Measurements from ENCODE around the gene CNOT8. TPM values are rescaled to one million over a fixed set of nuclear protein-coding genes. Genes with fewer than 3 reads are reported as not detected.

Gene CNOT8
- total and polyA plus RNA-seq, 9 of the 15 experiments (the other 6 are each of a cell fraction or from before 2014, with no cell fraction given), result 15.2 to 68.9 (median 52.1) TPM

GRCh38 chr5:154857530-154858296 lies 714 bp upstream of the CNOT8 start (continued):
- TF ChIP-seq ZBTB9 (CRISPR knock-in tag; IDR thresholded peaks at IDR 0.05), result no peak
- no peak for TF ChIP-seq ZC3H4 (CRISPR knock-in tag; IDR thresholded peaks at IDR 0.05; ENCODE audit: borderline replicate concordance)
- TF ChIP-seq HDAC6 (IDR thresholded peaks at IDR 0.05; ENCODE audit: low read depth, low read length), result no peak
- no peak for TF ChIP-seq TCF3 (CRISPR knock-in tag; IDR thresholded peaks at IDR 0.05)
- TF ChIP-seq FOXJ2 (tag; IDR thresholded peaks at IDR 0.05), result 0 out of 2 replicates have a peak, but pooled peaks have one; percentile 60
- TF ChIP-seq EHMT2 (IDR thresholded peaks at IDR 0.05), result no peak
- no peak for TF ChIP-seq PYGO2 (tag; IDR thresholded peaks at IDR 0.05)
- no peak for TF ChIP-seq CHD4 (IDR thresholded peaks at IDR 0.05; ENCODE audit: insufficient read depth, insufficient replicate concordance, low read depth, low read length, poor library complexity, severe bottlenecking)
- TF ChIP-seq, protein P1, sequence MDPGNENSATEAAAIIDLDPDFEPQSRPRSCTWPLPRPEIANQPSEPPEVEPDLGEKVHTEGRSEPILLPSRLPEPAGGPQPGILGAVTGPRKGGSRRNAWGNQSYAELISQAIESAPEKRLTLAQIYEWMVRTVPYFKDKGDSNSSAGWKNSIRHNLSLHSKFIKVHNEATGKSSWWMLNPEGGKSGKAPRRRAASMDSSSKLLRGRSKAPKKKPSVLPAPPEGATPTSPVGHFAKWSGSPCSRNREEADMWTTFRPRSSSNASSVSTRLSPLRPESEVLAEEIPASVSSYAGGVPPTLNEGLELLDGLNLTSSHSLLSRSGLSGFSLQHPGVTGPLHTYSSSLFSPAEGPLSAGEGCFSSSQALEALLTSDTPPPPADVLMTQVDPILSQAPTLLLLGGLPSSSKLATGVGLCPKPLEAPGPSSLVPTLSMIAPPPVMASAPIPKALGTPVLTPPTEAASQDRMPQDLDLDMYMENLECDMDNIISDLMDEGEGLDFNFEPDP (CRISPR knock-in tag; IDR thresholded peaks at IDR 0.05), result no peak
- TF ChIP-seq GTF2F1 (IDR thresholded peaks at IDR 0.05; ENCODE audit: low read depth, low read length), result no peak
- no peak for TF ChIP-seq MECOM (CRISPR knock-in tag; IDR thresholded peaks at IDR 0.05)
- no peak for TF ChIP-seq ZC3H8 (IDR thresholded peaks at IDR 0.05)
- TF ChIP-seq ZBTB7A (IDR thresholded peaks at IDR 0.05; ENCODE audit: borderline replicate concordance, control insufficient read depth, low read depth, low read length), result peak; percentile 41; the same call in 1 of the 2 replicates
- TF ChIP-seq ZNF609 (CRISPR knock-in tag; IDR thresholded peaks at IDR 0.05; ENCODE audit: borderline replicate concordance), result no peak
- TF ChIP-seq ZNF436 (CRISPR knock-in tag; IDR thresholded peaks at IDR 0.05), result no peak
- TF ChIP-seq RHOXF2B (CRISPR knock-in tag; conservative IDR thresholded peaks at IDR 0.05), result no peak
- TF ChIP-seq ZBTB8A (IDR thresholded peaks at IDR 0.05; ENCODE audit: partially characterized antibody), result no peak
- TF ChIP-seq ZNF644 (tag; IDR thresholded peaks at IDR 0.05; ENCODE audit: low read depth), result no peak
